ENCODE data around the gene TAS2R40.
"Not testable (repeated sequence)": the region's sequence is repeated elsewhere in the genome, so short reads cannot be mapped to it uniquely, and the experiment has no call there.

GRCh38 chr7:143180771-143181170 lies 41.1 kb upstream of the TAS2R40 start:
- TF ChIP-seq CTCF, EZH2, EZH2phosphoT487 (IDR thresholded peaks at IDR 0.05): not testable (repeated sequence)

Measured in neural progenitor cell (in vitro differentiated cells).